ENCODE measurements around the gene CLEC2B. TPM values are rescaled to one million over a fixed set of nuclear protein-coding genes. Genes with fewer than 3 reads are reported as not detected.

Gene CLEC2B
- total and polyA plus RNA-seq, 12 donors = 2.6 to 13.9 (median 4.4) TPM

GRCh38 chr12:9888665-9889273 is 19.6 kb upstream of the CLEC2B start:
- ATAC-seq (no peak), DNase-seq (no peak)
- no peaks in the 10 kb centered on the region for H3K4me1 ChIP-seq
- H3K4me3 ChIP-seq = no peak overlapping the region
- 56 to 63% methylated on average over 4 of the region's 4 CpGs for WGBS, 2 donors
- H3K27ac ChIP-seq = no peak overlapping the region
- H3K9me3 ChIP-seq = no peaks in the 10 kb centered on the region
- no peaks in the 10 kb centered on the region for H3K36me3 ChIP-seq
- no peaks in the 10 kb centered on the region for H3K27me3 ChIP-seq
- no peak for TF ChIP-seq CTCF (IDR thresholded peaks at IDR 0.05)
- intact Hi-C loops (cut with DNase I) = no loop called here

DNA sequence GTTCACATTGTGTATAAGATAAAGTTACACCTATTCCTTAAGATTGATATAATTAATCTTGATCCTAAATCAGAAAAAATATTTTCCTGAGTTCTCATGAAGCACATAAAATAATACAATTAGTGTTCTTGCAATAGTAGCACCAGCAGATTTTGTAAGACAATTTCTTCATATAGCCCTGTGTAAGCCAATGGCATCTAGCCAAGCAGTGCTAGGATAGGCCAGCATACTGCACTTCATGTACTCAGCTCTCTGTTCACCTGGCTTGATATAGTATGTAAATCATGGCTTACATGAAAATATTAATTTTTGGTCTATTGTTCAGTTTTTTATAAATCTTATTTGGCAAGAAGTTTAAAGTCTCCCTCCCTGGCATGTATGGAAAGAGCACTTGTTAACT is 14.0 kb upstream of the CLEC2B start:
- H3K4me1 ChIP-seq = no peaks in the 10 kb centered on the region
- intact Hi-C loops (cut with DNase I) = no loop called here
- ATAC-seq = no peak

GRCh38 chr12:9881988-9882387 is 12.8 kb upstream of the CLEC2B start:
- TF ChIP-seq CTCF (IDR thresholded peaks at IDR 0.05) = no peak
- no peak for ATAC-seq
- H3K36me3 ChIP-seq = no peaks in the 10 kb centered on the region
- no peak overlapping the region for H3K27ac ChIP-seq
- H3K27me3 ChIP-seq = no peaks in the 10 kb centered on the region
- no peak overlapping the region for H3K4me3 ChIP-seq
- DNase-seq = no peak
- intact Hi-C loops (cut with DNase I) = no loop called here
- H3K9me3 ChIP-seq = no peaks in the 10 kb centered on the region
- WGBS, 2 donors = 91 to 94% methylated on average over 5 of the region's 5 CpGs
- H3K4me1 ChIP-seq = no peaks in the 10 kb centered on the region

More for the DNA sequence above, 14.0 kb upstream of the CLEC2B start:
- Histone ChIP-seq H3K9me3 (no peaks in the 10 kb centered on the region), H3K27me3 (no peaks in the 10 kb centered on the region), H3K4me3 (no peak overlapping the region), H3K27ac (no peak overlapping the region), H3K36me3 (no peaks in the 10 kb centered on the region)
- DNase-seq = no peak
- TF ChIP-seq CTCF (IDR thresholded peaks at IDR 0.05) = no peak

GRCh38 chr12:9881246-9881645 is 12.1 kb upstream of the CLEC2B start, which contains the start of gene KLRF2:
TSS of gene KLRF2 (plus strand) at chr12:9881489. CDS start at chr12:9881596, 107 bp downstream.
- WGBS, 2 donors = 95 to 97% methylated on average over 3 of the region's 3 CpGs
- TF ChIP-seq CTCF (IDR thresholded peaks at IDR 0.05) = no peak

More at GRCh38 chr12:9881246-9881645, 12.1 kb upstream of the CLEC2B start, which contains the start of gene KLRF2:
- Histone ChIP-seq H3K9me3 (no peaks in the 10 kb centered on the region), H3K27ac (no peak within 1 kb of the TSS), H3K36me3 (no peaks in the 10 kb centered on the region), H3K4me1 (no peaks in the 10 kb centered on the region), H3K4me3 (no peak within 1 kb of the TSS), H3K27me3 (no peaks in the 10 kb centered on the region)
- intact Hi-C loops (cut with DNase I) = no loop called here
- no peak for DNase-seq
- ATAC-seq = no peak

Data from heart right ventricle (tissue), 16 donors.